Islet precursor cell (in vitro differentiated cells): ENCODE data around the gene SH2B3.
"Not testable (repeated sequence)": the region's sequence is repeated elsewhere in the genome, so short reads cannot be mapped to it uniquely, and the experiment has no call there.

Experiments used
- DNase-seq: peaks from one replicate; pipeline ENCODE4 v3.0.0-alpha.2; 2018

The SH2B3 gene

GRCh38 chr12:111467092-111467856 is 61.6 kb downstream of the SH2B3 start:
- DNase-seq = no peak

GRCh38 chr12:111467857-111468241 is 62.1 kb downstream of the SH2B3 start:
- DNase-seq = no peak

- DNase-seq = no peak
Measured at GRCh38 chr12:111469401-111469800, 63.7 kb downstream of the SH2B3 start.

- no peak for DNase-seq
Measured at GRCh38 chr12:111471236-111471635, 65.5 kb downstream of the SH2B3 start.

GRCh38 chr12:111482462-111482861 is 76.7 kb downstream of the SH2B3 start:
- DNase-seq = no peak

GRCh38 chr12:111488271-111488670 is 82.5 kb downstream of the SH2B3 start:
- no peak for DNase-seq

- DNase-seq = no peak
Measured at GRCh38 chr12:111488798-111489197, 83.1 kb downstream of the SH2B3 start.

- not testable (repeated sequence) for DNase-seq
Measured at GRCh38 chr12:111492979-111493378, 87.3 kb downstream of the SH2B3 start.

- DNase-seq = no peak
Measured at GRCh38 chr12:111494676-111495075, 89.0 kb downstream of the SH2B3 start.
